GM21526 (cell line): Measurements from ENCODE around the gene ACOT11.

Experiments
- ATAC-seq: cut with Tn5 transposase; IDR thresholded peaks from one replicate; pipeline ENCODE4 v1.9.1; 2021; ENCODE audit warnings: moderate library complexity; ENCODE audit not compliant: unreplicated experiment, low FRiP score

The ACOT11 gene

DNA sequence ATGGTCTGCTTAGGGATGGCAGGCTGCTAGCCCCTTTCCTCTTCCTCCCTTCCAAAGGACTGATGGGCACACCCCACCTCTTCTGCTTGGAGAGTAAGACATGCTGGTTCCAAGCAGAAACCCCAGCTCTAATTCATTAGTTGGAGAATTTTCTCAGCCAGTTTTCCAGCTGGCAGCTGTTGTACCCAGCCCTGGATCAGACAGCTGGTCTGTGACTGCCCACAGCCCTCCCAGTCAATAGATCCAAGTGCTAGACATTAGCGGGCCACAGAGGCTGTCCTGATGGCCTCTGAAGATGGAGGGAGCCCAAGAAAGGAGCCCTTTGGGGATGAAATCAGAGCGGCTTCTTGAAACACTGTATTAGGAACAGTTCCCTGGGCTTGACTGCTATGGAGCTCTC is 35.8 kb downstream of the ACOT11 start:
- ATAC-seq: no peak

GRCh38 chr1:54584575-54584974 is 36.5 kb downstream of the ACOT11 start:
- ATAC-seq: no peak

DNA sequence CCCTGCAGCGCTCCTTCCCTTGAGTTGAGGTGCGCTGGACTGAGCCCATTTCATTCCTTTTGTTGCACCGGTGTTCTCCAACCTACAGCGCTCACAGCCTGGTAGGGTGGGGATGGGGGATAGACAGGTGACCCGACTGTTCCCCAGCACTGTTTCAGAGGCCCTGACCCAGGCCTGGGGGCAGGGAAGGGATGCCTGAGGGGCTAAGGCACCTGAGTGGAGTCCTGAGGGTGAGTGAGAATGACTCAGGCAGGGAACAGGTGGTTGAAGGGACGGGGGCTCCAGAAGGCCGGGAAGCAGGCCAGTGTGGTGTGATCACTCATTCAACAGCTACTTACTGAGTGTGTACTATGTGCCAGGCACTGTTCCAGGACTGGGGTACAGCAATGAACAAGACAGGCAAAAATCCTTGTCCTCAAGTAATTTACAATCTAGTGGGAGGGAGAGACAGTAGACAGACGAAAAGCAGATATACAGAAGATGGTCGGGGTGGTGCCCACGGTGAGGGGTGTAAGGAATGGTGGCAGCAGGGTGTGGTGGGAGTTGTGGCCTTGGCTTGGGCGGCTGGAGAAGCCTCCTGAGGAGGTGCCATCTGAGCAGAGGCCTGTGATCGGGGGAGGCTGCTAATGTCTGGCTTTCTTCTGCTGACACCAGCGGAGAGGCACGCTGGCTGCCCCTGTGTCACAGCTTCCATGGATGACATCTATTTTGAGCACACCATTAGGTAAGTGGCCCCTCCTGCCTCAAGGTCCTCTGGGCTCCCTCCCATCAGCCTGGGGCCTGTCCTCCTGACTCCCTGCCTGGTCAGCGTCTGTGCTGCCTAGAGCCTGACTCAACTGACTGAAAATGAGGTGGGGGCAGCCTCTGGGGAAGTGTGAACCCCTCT is 37.4 kb downstream of the ACOT11 start:
- ATAC-seq: no peak

DNA sequence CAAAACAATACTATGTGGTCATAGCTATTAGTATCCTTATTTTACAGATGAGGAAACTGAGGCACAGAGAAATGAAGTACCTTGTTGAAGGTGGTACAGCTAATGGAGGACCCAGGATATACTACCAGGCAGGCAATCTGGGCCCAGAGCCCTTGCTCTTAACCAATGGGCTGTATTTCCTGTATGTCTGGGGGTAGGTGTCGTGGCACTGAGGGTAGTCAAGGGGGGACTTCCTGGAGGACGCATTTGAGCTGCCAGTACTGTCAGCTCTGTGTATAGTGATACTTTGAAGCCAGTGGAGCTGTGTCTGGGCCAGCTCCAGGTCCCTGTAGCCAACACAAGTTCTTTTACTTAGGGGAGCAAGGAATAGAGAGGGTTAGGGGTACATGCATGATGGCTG is 40.3 kb downstream of the ACOT11 start:
- ATAC-seq: no peak

DNA sequence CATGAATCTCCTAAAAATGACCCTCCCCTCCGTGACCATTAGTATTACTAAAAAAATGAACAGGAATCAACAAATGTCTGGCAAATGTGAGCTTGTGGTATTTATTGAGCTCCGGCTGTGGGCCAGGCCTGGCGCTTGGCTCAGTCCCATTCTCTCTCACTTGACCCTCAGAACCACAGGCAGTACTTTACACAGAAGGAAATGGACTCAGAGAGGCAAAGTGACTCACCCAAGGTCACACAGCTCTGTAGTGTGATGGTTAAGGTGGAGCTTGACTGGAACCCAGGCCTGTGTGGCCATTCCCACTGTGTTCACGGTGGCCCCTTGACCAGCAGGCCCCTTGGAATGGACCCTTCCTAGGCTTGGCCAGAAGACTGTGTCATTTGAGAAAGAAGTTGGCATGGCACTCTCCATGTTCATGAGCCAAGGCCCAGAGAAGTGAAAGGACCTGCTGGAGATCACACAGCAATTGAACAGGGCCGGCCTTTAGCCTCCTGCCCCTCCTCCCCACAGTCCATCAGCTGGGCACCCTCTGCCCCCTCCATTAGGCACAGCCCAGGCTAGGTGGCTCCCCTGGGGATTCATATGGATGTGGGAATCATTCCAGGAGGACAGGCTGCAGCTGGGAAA is 43.2 kb downstream of the ACOT11 start:
- ATAC-seq: no peak

- ATAC-seq: no peak
Observed at GRCh38 chr1:54593571-54594160, 45.6 kb downstream of the ACOT11 start.

GRCh38 chr1:54594463-54594862 is 46.4 kb downstream of the ACOT11 start:
- ATAC-seq: no peak

- ATAC-seq: no peak
Observed at GRCh38 chr1:54595956-54596498, 48.0 kb downstream of the ACOT11 start.

GRCh38 chr1:54596756-54597155 is 48.7 kb downstream of the ACOT11 start:
- ATAC-seq: no peak

DNA sequence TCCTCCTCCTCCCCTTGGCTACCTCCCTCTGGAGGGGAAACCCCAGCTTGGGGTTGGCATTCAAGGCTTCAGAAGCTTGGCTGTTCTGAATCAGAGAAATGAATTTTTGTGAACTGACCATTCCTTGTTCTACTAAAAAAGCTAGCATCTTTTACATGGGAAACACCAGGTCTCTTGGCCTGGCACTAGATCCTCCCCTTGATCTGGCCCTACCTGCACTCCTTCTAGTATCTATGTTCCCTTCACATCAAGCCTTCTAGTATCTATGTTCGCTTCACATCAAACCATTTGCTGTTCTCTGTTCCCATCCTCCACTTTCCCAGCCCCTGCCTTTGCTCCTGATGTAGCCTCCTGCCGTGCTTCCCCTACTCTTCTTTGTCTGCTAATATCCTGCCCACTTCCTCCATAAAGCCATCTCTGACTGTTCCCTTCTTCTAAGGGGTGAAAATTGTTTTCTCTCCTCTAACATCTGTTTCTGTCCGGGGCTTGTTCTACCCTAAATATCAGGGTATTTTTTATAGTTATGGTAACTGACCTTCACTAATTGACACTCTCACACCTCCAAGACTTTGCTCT is 49.5 kb downstream of the ACOT11 start:
- ATAC-seq: no peak

DNA sequence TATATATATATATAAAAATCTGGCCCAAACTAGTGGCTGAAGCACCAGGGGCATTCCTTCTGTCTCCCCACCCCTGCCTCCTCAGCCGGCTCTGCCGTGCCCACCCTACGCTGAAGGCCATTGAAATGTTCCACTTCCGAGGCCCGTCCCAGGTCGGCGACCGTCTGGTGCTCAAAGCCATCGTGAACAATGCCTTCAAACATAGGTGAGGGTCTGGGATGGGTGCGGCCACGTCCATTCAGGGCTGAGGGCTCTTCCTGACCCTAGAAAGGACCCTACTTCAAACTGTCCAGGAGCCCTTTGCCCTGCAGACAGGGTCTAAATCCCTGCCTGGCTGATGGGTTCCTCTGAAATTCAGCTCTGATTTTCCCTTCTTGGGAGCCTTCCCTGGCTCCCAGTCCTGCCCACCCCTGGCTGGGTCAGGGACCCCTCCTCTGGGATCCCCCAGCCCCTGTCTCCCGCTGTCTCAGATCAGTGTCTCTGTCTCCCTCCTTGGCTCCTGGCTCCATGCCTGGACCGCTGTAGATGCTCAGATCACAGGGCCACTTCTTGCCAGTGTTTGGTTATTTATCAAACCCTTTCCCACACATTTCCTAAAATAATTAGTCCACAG is 51.3 kb downstream of the ACOT11 start:
- no peak for ATAC-seq

- no peak for ATAC-seq
Observed at GRCh38 chr1:54600947-54601721, 53.1 kb downstream of the ACOT11 start.

- ATAC-seq: no peak
Observed at GRCh38 chr1:54601730-54602129, 53.7 kb downstream of the ACOT11 start.

DNA sequence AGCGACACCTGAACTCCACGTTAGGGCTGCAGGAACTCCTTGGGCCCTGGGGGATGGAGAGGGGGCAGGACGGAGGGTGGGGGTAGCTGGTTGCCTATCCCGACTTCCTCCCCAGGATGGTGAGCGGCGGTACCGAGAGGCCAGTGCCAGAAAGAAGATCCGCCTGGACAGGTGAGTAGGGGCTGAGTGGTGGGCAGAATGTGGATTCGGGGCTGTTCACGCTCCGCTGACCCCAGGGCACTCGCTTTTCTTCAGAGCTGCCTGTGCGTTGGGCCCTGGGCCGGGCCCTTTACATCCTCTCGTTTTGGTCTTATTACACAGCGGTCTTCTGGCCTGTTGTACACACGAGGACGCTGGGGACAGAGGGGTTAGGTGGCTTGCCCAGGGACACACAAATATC is 54.5 kb downstream of the ACOT11 start:
- ATAC-seq: no peak

- no peak for ATAC-seq
Observed at GRCh38 chr1:54603241-54603640, 55.2 kb downstream of the ACOT11 start.

GRCh38 chr1:54604051-54604450 is 56.0 kb downstream of the ACOT11 start:
- ATAC-seq: no peak

GRCh38 chr1:54604572-54605370 is 56.7 kb downstream of the ACOT11 start:
- no peak for ATAC-seq

- no peak for ATAC-seq
Observed at GRCh38 chr1:54606096-54606989, 58.3 kb downstream of the ACOT11 start.
